ENCODE measurements around the gene POLD2.

- TF ChIP-seq YY1 (IDR thresholded peaks at IDR 0.05; ENCODE audit: insufficient read depth, insufficient read length) = no peak
- TF ChIP-seq SUZ12 (IDR thresholded peaks at IDR 0.05; ENCODE audit: extremely low read depth, insufficient read depth, insufficient read length) = no peak
- no peak for TF ChIP-seq ZNF274 (IDR thresholded peaks at IDR 0.05; ENCODE audit: low read depth, low read length)
These were observed 38.6 kb downstream of the POLD2 start for GRCh38 chr7:44084701-44085100.

All from NT2/D1 (cell line).